Common myeloid progenitor, CD34-positive (primary cell): Measurements from ENCODE around the gene CSTF1.
A peak's percentile ranks its signal among the peaks of the same experiment; 100 is the strongest.
"Not testable (repeated sequence)": the region's sequence is repeated elsewhere in the genome, so short reads cannot be mapped to it uniquely, and the experiment has no call there.

Experiments used
- CTCF ChIA-PET: fragments of 350-600 bp; sonication (Branson Sonifier 250); formaldehyde crosslinking; loops from one replicate; lab custom pipeline; 2021; ENCODE audit warnings: antibody characterized with exemption; lab: Charles Lee
- POLR2A ChIA-PET: fragments of 350-600 bp; sonication (Branson Sonifier 250); formaldehyde crosslinking; loops from one replicate; lab custom pipeline; 2021; ENCODE audit warnings: antibody characterized with exemption; lab: Charles Lee
- DNase-seq, 3 donors: peaks; one replicate each; pipeline versions ENCODE4 v3.0.0 to v3.0.0-alpha.2; 2013
- H3K27ac ChIP-seq, 2 experiments: 1 replicate in 1 of 2; 2 replicates in 1 of 2; pipeline ENCODE4 v1.7.0; 2013; ENCODE audit warnings: inconsistent platforms in 2 of 2, low read length in 2 of 2, mild to moderate bottlenecking in 2 of 2, low read depth in 1 of 2, moderate library complexity in 1 of 2; ENCODE audit not compliant: severe bottlenecking in 2 of 2, insufficient read depth in 1 of 2, poor library complexity in 1 of 2
- H3K27me3 ChIP-seq, 5 experiments: replicated peaks in 2 of 5; 1 replicate in 3 of 5; 2 replicates in 2 of 5; pipeline versions ENCODE4 v1.6.1 to v1.7.0; 2013; ENCODE audit warnings: low read length in 4 of 5, mild to moderate bottlenecking in 2 of 5, moderate library complexity in 2 of 5, inconsistent platforms in 1 of 5; ENCODE audit not compliant: insufficient read depth in 5 of 5, control insufficient read depth in 4 of 5
- H3K36me3 ChIP-seq, 4 experiments: 1 replicate in 2 of 4; 2 replicates in 2 of 4; pipeline versions ENCODE4 v1.6.1 to v1.7.0; 2013; ENCODE audit warnings: low read length in 3 of 4, control low read depth in 1 of 4, mild to moderate bottlenecking in 1 of 4; ENCODE audit not compliant: control insufficient read depth in 4 of 4, insufficient read depth in 4 of 4
- H3K4me1 ChIP-seq, 4 experiments: 1 replicate in 3 of 4; 2 replicates in 1 of 4; pipeline versions ENCODE4 v1.6.1 to v1.7.1; 2013; ENCODE audit warnings: low read length in 3 of 4, mild to moderate bottlenecking in 3 of 4, control low read depth in 1 of 4, inconsistent platforms in 1 of 4, moderate library complexity in 1 of 4; ENCODE audit not compliant: control insufficient read depth in 4 of 4, insufficient read depth in 4 of 4; ENCODE audit errors: control extremely low read depth in 1 of 4
- H3K4me3 ChIP-seq, 7 experiments: 1 replicate in 4 of 7; 2 replicates in 3 of 7; pipeline versions ENCODE4 v1.5.1 to v1.7.0; 2013; ENCODE audit warnings: mild to moderate bottlenecking in 7 of 7, low read length in 6 of 7, moderate library complexity in 6 of 7, inconsistent platforms in 2 of 7, low read depth in 2 of 7, control low read depth in 1 of 7; ENCODE audit not compliant: insufficient read depth in 4 of 7, control insufficient read depth in 1 of 7; ENCODE audit errors: extremely low read depth in 1 of 7
- H3K9me3 ChIP-seq, 5 experiments: 1 replicate in 4 of 5; 2 replicates in 1 of 5; pipeline versions ENCODE4 v1.6.1 to v1.7.1; 2013; ENCODE audit warnings: low read length in 4 of 5, mild to moderate bottlenecking in 2 of 5, inconsistent platforms in 1 of 5, low read depth in 1 of 5, moderate library complexity in 1 of 5; ENCODE audit not compliant: control insufficient read depth in 4 of 5, insufficient read depth in 2 of 5; ENCODE audit errors: control extremely low read depth in 1 of 5
- WGBS: methylation state at CpG from one replicate; pipeline ENCODE4 v1.1.5; 2013; ENCODE audit not compliant: insufficient coverage; 5-methylcytosine and 5-hydroxymethylcytosine counted together

The CSTF1 gene

DNA sequence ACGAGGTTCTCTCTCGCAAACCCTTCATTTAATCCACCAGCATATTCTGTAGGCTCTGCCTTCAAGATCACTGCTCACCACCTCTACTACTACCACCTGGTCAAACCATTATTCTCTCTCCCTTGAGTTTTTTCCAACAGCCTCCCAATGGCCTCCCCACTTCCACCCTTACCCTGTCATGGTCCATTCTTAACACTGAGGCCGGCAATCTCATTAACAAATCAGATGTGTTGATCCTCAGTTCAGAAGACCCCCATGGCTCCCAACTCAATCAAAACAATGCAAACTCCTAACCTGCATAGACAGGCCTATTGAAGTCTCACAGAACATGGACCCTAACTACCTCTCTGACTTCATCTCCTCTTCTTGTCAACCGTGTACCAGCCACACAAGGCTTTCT is 2.6 kb upstream of the CSTF1 start:
- Histone ChIP-seq H3K27ac (no peak overlapping the region), H3K4me1 (peaks cover 17 to 28% (median 18%) of the 10 kb centered on the region in 4 experiments), H3K36me3 (peaks cover 9 to 41% (median 18%) of the 10 kb centered on the region in 4 experiments), H3K27me3 (no peaks in the 10 kb centered on the region), H3K9me3 (no peaks in the 10 kb centered on the region), H3K4me3 (no peak overlapping the region)
- 100% methylated on average over 4 of the region's 4 CpGs for WGBS
- no peak for DNase-seq
- CTCF ChIA-PET: no interaction called here
- POLR2A ChIA-PET: no interaction called here

DNA sequence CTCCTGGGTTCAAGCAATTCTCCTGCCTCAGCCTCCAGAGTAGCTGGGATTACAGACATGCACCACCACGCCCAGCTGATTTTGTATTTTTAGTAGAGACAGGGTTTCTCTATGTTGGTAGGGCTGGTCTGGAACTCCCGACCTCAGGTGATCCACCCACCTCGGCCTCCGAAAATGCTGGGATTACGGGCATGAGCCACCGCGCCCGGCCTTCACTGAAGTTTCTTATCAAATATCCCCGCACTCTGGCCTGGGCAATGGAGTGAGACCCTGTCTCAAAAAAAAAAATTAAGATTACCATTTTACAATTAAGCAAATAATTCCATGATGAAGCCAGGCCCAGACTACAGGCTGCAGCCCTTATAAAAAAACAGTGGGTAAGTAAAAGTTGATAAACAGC is 2.0 kb upstream of the CSTF1 start:
- H3K27ac ChIP-seq, CTCF ChIA-PET: not testable (repeated sequence)

DNA sequence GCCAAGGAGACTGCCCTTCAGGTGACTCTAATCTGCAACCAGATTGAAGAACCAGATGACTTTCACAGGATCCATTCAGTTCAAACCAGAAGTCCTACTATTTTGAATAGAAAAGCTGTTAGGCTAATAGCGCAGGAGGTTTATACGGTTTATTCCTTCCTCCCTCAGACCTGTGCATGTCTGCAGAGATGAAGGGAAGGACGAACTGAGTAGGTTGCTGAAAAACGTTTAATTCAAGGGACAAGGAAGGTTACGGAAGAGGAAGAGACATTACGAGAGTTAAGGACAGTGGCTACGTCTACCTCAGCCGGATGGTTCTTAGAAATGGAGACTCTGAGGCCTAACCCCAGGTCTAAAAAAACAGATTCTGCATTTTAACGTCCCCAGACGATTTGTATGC is 1.4 kb upstream of the CSTF1 start:
- 40% methylated on average over 9 of the region's 10 CpGs for WGBS
- CTCF ChIA-PET: no interaction called here
- H3K27me3 ChIP-seq: no peaks in the 10 kb centered on the region
- DNase-seq: no peak
- peaks cover 17 to 28% (median 18%) of the 10 kb centered on the region in 4 experiments for H3K4me1 ChIP-seq
- H3K36me3 ChIP-seq: peaks cover 7 to 42% (median 23%) of the 10 kb centered on the region in 4 experiments
- POLR2A ChIA-PET: interaction anchor here (0.7 kb wide), 1 partner anchor 14 kb away, joined by 3 read pairs; no protein-coding TSS in a partner anchor
- peak overlapping the region in 1 of 2 experiments; percentile 95 for H3K27ac ChIP-seq
- H3K4me3 ChIP-seq: peak overlapping the region in 6 of 7 experiments; percentile 94 to 99 (median 97)
- H3K9me3 ChIP-seq: no peaks in the 10 kb centered on the region

More for the DNA sequence above, 2.0 kb upstream of the CSTF1 start:
- 100% methylated on average over 6 of the region's 9 CpGs for WGBS
- POLR2A ChIA-PET: interaction anchor here (0.7 kb wide), 1 partner anchor 13 kb away, joined by 3 read pairs; no protein-coding TSS in a partner anchor
- peak overlapping the region in 2 of 7 experiments; percentile 96 to 99 for H3K4me3 ChIP-seq
- not testable (repeated sequence) for H3K27me3 ChIP-seq, DNase-seq, H3K9me3 ChIP-seq
- peaks cover 6 to 40% (median 19%) of the 10 kb centered on the region in 4 experiments for H3K36me3 ChIP-seq
- peaks cover 17 to 28% (median 18%) of the 10 kb centered on the region in 4 experiments for H3K4me1 ChIP-seq

DNA sequence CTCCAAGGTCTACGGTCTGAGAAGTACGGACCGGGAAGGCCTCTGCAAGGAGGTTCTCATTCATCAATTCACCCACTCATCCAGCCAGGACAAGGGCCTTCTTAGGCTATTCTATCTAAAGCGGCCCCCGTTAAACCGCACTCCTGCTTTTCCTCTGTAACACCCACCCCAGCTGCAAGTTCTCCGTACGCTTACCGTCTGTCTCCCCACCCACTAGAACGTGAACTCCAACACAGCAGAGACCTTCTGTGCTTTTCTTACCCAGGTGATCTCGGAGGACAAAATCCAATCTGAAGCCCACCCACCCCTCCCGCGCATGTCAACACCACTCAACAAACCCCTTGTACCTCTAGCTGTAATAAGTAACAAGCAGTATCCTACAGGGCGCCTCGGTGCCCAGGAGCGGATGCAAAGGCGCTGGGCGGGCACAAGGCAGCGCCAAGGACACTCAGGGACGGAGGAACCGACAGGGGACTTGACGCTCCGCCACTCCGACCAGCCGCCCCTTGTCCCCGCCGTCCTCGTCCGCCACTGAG is 781 bp upstream of the CSTF1 start:
- no peak for DNase-seq
- no peaks in the 10 kb centered on the region for H3K27me3 ChIP-seq
- H3K27ac ChIP-seq: peak overlapping the region; percentile 92 to 95
- H3K4me3 ChIP-seq: peak overlapping the region; percentile 75 to 99 (median 97)
- no peaks in the 10 kb centered on the region for H3K9me3 ChIP-seq
- H3K4me1 ChIP-seq: peaks cover 17 to 28% (median 18%) of the 10 kb centered on the region in 4 experiments
- POLR2A ChIA-PET: interaction anchor here (0.6 to 1.1 kb wide), 3 partner anchors 16 to 77 kb away, joined by 3 to 4 read pairs (median 4); partner anchors contain the start of genes CASS4 and RTF2
- H3K36me3 ChIP-seq: peaks cover 7 to 40% (median 25%) of the 10 kb centered on the region in 4 experiments
- WGBS: 0% methylated on average over 29 of the region's 29 CpGs
- CTCF ChIA-PET: interaction anchor here (0.8 to 1.5 kb wide), 3 partner anchors 8 to 18 kb away, joined by 3 to 4 read pairs (median 3); no protein-coding TSS in a partner anchor

DNA sequence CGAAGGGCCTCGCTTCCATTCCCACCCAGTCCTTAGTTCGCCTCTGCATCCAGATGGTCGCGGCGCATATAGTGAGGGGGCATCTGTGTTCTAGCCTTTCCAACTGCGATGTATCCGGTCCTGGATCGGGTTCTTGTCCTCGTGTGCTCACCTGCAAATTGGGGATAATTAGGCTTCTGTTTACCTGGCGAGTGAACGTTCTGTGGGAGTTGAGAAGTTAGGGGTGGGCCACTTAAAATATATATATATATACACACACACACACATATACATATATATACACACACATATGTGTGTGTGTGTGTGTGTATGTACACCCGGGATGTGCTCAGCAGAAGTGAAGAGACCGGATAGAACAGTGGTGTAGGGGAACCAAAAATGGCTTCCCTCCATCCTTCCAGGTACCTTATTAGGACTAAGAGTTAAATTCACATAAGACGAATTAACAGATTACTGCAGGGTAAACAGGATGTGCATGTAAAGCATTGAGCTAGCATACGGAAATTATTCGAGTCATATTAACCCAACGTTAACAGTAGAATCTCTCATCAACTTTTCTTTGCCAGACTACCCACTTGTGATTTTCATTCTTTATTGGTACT is 537 bp downstream of the CSTF1 start:
- H3K9me3 ChIP-seq: no peaks in the 10 kb centered on the region
- H3K27ac ChIP-seq: peak overlapping the region; percentile 92 to 95
- DNase-seq: peak in 2 of 3 donors; percentile 34 to 39
- POLR2A ChIA-PET: interaction anchor here (0.7 to 1.1 kb wide), 3 partner anchors 17 to 76 kb away, joined by 3 to 4 read pairs (median 4); partner anchors contain the start of genes CASS4 and RTF2
- WGBS: 0% methylated on average over 9 of the region's 18 CpGs
- peaks cover 16 to 47% (median 33%) of the 10 kb centered on the region in 4 experiments for H3K36me3 ChIP-seq
- CTCF ChIA-PET: interaction anchor here (1.0 to 1.8 kb wide), 5 partner anchors 11 to 122 kb away, joined by 3 to 4 read pairs (median 3); no protein-coding TSS in a partner anchor
- peak overlapping the region; percentile 75 to 99 (median 97) for H3K4me3 ChIP-seq
- H3K27me3 ChIP-seq: no peaks in the 10 kb centered on the region
- peaks cover 17 to 28% (median 18%) of the 10 kb centered on the region in 4 experiments for H3K4me1 ChIP-seq

DNA sequence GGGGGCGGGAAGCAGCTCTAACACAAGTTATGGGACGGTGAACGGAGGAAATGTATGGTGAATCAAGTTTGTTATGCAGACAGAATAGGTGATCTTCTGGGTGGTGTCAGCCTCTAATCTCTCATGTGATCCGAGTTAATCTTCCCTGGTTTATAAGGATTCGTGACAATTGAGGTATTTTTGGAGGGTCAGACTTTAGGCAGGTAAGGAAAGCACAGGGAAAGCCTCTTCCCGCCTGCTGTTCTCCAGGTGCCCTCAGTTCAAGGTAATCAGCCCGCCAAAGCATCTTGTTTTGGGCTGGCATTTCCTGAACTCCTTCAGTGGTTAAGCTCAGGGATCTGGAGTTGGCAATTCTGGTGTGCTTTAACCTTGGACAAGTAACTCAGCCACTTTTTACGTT is 1.2 kb downstream of the CSTF1 start:
- DNase-seq: no peak
- no peaks in the 10 kb centered on the region for H3K27me3 ChIP-seq
- ChIA-PET POLR2A (interaction anchor here (0.7 kb wide), 1 partner anchor 19 kb away, joined by 3 read pairs; the partner anchor contains the start of gene CASS4), CTCF (interaction anchor here (0.7 to 1.8 kb wide), 3 partner anchors 12 to 100 kb away, joined by 3 to 4 read pairs (median 3); partner anchors contain the start of gene CASS4)
- peak overlapping the region in 1 of 2 experiments; percentile 95 for H3K27ac ChIP-seq
- peaks cover 17 to 28% (median 18%) of the 10 kb centered on the region in 4 experiments for H3K4me1 ChIP-seq
- H3K4me3 ChIP-seq: peak overlapping the region in 5 of 7 experiments; percentile 94 to 99 (median 97)
- WGBS: 88% methylated on average over 7 of the region's 8 CpGs
- H3K36me3 ChIP-seq: peaks cover 12 to 49% (median 33%) of the 10 kb centered on the region in 4 experiments
- H3K9me3 ChIP-seq: no peaks in the 10 kb centered on the region
